Tibial nerve (tissue), 3 donors: ENCODE data around the gene MDFI.

Experiments
- CTCF ChIP-seq, 5 experiments: fragments of 200-600 bp in 3 of 5; fragments of 450-650 bp in 2 of 5; sonication (generic) in 3 of 5; IDR thresholded peaks; one replicate each; pipeline ENCODE4 v1.5.1; 2016 to 2019; ENCODE audit warnings: antibody characterized with exemption in 5 of 5, mild to moderate bottlenecking in 3 of 5, moderate library complexity in 2 of 5
- POLR2A ChIP-seq, 2 donors: fragments of 450-650 bp; IDR thresholded peaks; one replicate each; pipeline ENCODE4 v1.6.1; 2017; ENCODE audit warnings: antibody characterized with exemption in 2 of 2, mild to moderate bottlenecking in 2 of 2, moderate library complexity in 2 of 2

- no peak for TF ChIP-seq CTCF (IDR thresholded peaks at IDR 0.05)
- no peak for TF ChIP-seq POLR2A (IDR thresholded peaks at IDR 0.05)
Observed at GRCh38 chr6:41625442-41625841, 12.8 kb upstream of the MDFI start.
